HAP-1 (cell line): ENCODE measurements around the gene LRIG3.

Experiments used
- DNase-seq, 2 experiments: peaks; one replicate each; pipeline ENCODE4 v3.0.0-alpha.2; 2016 to 2020; ENCODE audit warnings: low spot score in 2 of 2
- H3K27me3 ChIP-seq: fragments of 250-450 bp; sonication (Bioruptor Pico); 2 replicates; pipeline ENCODE4 v1.5.1; 2020; ENCODE audit warnings: low read depth, mild to moderate bottlenecking, moderate library complexity
- H3K36me3 ChIP-seq: fragments of 250-450 bp; sonication (Bioruptor Pico); replicated peaks from 2 replicates; pipeline ENCODE4 v1.5.1; 2020; ENCODE audit warnings: mild to moderate bottlenecking
- H3K4me1 ChIP-seq: fragments of 250-450 bp; sonication (Bioruptor Pico); 2 replicates; pipeline ENCODE4 v1.5.1; 2020; ENCODE audit warnings: mild to moderate bottlenecking
- H3K4me3 ChIP-seq: fragments of 250-450 bp; sonication (Bioruptor Pico); 2 replicates; pipeline ENCODE4 v1.5.1; 2020; ENCODE audit warnings: mild to moderate bottlenecking, moderate library complexity
- H3K9me3 ChIP-seq: fragments of 250-450 bp; sonication (Bioruptor Pico); 2 replicates; pipeline ENCODE4 v1.5.1; 2020; ENCODE audit warnings: mild to moderate bottlenecking, moderate library complexity
- in situ Hi-C: fragments of 300-500 bp; cut with MboI; formaldehyde crosslinking; loops from 3 replicates; pipeline ENCODE4 v1.14.3; 2020; ENCODE audit warnings: low sequenced_read_pairs, inconsistent platforms, mixed read lengths

LRIG3 gene

GRCh38 chr12:58922849-58923248 is 2.5 kb upstream of the LRIG3 start:
- H3K4me3 ChIP-seq: no peak overlapping the region
- no peaks in the 10 kb centered on the region for H3K27me3 ChIP-seq
- no peaks in the 10 kb centered on the region for H3K9me3 ChIP-seq
- DNase-seq: no peak
- in situ Hi-C loops: no loop called here
- H3K36me3 ChIP-seq: no peaks in the 10 kb centered on the region
- peaks cover 9% of the 10 kb centered on the region for H3K4me1 ChIP-seq

DNA sequence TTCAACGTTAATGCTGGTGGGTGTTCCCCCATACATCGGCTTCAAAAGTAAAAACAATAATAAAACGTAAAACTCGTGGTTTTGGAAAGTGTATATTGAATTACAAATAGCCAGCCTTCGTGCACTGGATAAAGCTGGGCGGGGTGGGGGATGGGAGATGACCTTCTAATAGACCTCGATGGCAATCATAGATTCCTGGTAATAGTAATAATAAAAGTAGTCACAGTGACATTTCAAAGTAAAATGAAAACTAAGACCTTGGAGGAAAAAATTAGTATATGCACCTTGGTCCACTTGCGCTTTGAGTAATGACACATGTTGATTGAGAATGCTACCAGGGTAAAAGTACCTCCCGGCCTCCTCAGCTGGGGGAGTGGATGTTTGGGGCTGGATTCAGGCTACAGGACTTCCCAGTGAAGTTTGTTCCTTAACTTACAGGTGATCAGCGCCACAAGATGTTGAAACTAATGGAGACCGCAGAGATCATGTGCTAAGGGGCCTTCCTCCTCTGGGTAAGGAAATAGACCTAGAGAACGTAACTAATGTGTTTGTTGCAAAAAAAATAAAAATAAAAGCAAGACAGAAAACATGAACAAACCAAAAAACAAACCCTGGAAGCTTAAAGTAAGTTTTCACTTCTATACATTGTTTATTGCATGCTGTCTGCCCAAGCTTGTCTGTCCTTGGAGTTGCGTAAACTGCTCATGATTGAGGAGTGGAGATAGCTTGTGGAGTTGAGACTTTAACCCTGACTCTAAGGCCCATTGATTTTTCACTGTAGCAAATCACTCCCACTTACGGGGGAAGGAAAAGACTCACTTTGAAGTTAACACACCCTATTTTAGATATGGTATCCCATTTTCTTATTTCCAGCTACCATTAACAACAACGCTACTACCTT is 907 bp upstream of the LRIG3 start:
- Histone ChIP-seq H3K4me3 (peak overlapping the region; percentile 61; the same call in 1 of the 2 replicates), H3K4me1 (peaks cover 24% of the 10 kb centered on the region), H3K9me3 (no peaks in the 10 kb centered on the region), H3K36me3 (no peaks in the 10 kb centered on the region), H3K27me3 (no peaks in the 10 kb centered on the region)
- in situ Hi-C loops: no loop called here
- DNase-seq: no peak

DNA sequence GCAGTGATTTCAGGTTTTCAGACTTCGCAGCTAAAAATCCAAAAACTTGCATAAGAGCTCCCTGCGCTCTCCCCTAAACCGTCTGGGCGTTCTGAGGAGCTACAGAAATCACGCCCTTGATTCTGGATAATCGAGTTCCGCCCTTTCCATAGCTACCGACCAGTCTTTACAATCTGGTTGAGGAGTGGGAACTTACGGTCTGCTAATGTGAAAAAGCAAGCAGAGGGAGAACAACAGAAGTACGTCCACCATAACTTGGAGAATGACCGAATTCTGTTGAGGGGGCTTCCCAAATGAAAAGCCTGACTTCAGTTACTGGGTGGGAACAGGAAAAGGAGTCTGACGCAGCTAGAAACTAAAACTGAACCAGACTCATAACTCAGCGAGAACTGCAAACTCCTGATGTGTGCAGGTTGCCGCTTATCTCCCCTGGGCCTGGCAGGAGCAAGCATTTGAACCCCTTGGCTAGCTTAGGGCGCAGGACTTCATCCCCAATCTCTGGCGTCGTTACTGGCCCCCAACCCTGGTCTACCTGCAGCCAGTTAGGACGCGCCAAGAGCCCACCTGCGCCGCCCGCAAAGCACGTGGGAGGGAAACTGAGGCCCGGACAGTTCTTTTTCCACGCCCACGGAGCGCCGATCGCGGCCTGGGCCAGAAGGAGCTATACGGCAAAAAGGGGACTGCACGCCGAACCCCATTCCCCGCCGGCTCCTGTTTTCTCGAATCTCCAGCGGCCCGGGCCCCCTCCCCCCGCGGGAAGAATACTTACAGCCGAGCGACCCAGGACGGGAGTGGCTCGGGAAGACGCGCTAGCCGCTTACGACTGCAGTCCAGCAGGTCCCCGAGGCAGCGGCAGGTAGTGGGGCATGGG is 838 bp downstream of the LRIG3 start:
- peak; percentile 42 for DNase-seq
- Histone ChIP-seq H3K27me3 (no peaks in the 10 kb centered on the region), H3K36me3 (no peaks in the 10 kb centered on the region), H3K4me1 (peaks cover 42% of the 10 kb centered on the region), H3K4me3 (peak overlapping the region; percentile 61), H3K9me3 (no peaks in the 10 kb centered on the region)
- in situ Hi-C loops: no loop called here

DNA sequence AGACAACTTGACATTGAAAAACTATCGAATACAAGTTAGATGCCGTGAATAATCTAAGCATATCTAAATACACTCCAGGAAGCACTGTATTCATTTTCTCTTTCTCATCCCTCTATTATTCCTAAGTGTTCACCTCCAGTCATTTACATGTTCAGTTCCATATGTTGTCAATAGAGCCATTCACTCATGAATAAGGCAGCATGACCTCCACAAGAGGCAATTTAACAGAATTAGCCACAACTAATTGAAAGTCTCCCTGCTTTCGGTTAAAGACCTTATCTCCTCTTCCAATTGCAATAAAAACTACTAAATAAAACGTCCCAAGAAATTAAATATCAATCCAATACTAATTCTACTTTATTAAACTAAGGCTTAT is 1.8 kb downstream of the LRIG3 start:
- Histone ChIP-seq H3K4me1 (peaks cover 45% of the 10 kb centered on the region), H3K36me3 (0 out of 2 replicates have a peak, but pooled peaks cover 2% of the 10 kb centered on the region), H3K4me3 (peak overlapping the region; percentile 61), H3K27me3 (no peaks in the 10 kb centered on the region), H3K9me3 (no peaks in the 10 kb centered on the region)
- DNase-seq: peak in 1 of 2 experiments; percentile 73
- in situ Hi-C loops: no loop called here

DNA sequence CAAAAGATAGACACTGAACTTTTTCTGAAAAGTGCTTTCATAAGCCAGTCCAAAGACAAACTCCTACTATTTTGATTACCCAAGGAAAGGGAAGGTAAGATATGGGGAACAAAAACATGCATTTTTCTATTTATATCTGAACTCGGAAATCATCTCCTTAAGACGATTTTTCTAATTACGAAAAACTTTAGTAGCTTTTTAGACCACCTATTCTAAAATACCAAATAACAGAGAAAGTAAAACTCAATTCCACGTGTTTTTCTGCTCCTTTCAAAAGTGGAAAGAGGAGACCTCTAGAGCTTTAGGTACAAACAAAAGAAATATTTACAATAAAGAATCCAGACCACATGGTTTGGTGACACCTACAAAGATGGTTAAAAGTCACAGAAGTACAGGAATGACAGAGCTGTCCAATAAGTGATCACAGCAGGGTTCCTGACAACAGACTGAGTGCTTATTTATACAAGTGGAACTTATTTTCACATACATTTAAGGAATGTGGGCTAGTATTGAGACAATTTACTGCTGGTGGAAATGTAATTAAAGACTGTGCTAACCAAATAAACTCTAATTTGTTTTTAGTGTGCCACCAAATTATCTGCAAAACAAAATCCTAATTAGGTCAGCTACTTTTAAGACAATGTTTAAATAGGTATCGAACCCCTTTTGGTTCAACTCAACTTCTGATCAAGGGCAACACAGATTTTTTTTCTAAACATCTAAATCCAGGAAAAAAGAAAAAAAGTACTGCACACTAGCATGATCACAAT is 2.4 kb downstream of the LRIG3 start:
- no peaks in the 10 kb centered on the region for H3K9me3 ChIP-seq
- peak; percentile 12 to 34 for DNase-seq
- no peaks in the 10 kb centered on the region for H3K27me3 ChIP-seq
- peaks cover 51% of the 10 kb centered on the region for H3K4me1 ChIP-seq
- 0 out of 2 replicates have a peak, but pooled peaks cover 6% of the 10 kb centered on the region for H3K36me3 ChIP-seq
- peak overlapping the region; percentile 61 for H3K4me3 ChIP-seq
- in situ Hi-C loops: no loop called here

DNA sequence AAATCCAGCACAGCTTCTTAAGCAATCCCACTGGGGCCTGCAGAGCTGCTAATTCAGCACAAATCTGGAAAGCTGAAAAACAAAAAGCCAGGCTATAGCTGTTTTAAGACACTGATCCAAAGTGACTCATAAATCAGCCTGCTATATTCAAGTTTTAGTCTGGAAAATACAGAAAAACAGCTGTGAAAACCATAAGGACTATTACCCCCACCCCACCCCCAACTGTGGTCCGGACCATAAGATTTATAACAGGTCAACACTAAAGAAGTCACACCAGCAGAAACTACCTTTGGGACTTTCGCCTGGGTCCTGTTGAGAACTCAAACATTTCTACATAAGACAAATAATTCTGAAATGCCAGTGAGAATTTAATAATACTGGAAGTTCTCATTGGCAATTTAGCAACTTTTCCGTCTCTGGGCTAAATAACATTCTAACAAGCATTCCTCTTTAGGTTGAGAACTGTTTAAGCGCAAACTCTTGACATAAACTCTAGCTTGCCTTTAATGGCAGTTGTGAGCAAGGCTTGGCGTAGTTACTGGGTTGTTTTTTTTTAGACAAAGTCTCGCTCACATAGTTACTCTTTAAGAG is 3.3 kb downstream of the LRIG3 start:
- H3K4me3 ChIP-seq: no peak overlapping the region
- DNase-seq: peak; percentile 26 to 43
- in situ Hi-C loops: no loop called here

DNA sequence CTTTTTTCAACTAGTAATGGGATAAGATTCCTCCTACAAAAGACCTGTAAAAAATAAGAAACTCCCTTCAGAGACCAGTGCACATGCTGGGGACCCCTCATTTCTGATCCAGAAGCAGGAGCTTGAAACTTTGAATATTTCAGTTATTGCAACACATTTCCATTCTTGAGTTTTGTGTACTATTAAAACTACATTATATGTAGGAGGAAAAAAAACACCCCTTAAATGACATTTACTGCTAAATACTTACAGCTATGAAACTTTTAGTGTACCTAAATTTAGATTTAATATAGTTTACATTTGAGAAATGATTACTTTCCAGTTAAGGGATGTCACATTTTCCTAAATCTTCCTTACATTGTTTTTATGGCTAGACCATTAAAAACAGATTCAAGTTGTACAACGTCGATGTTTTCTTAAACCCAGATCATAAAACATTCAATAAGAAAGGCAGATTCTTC is 4.1 kb downstream of the LRIG3 start:
- H3K4me1 ChIP-seq: peaks cover 56% of the 10 kb centered on the region
- no peak overlapping the region for H3K4me3 ChIP-seq
- no peak for DNase-seq

More for the DNA sequence above, 3.3 kb downstream of the LRIG3 start:
- Histone ChIP-seq H3K4me1 (peaks cover 56% of the 10 kb centered on the region), H3K36me3 (0 out of 2 replicates have a peak, but pooled peaks cover 6% of the 10 kb centered on the region), H3K9me3 (no peaks in the 10 kb centered on the region), H3K27me3 (no peaks in the 10 kb centered on the region)

GRCh38 chr12:58915634-58916033 is 4.7 kb downstream of the LRIG3 start:
- no peak overlapping the region for H3K4me3 ChIP-seq
- no peaks in the 10 kb centered on the region for H3K27me3 ChIP-seq
- H3K4me1 ChIP-seq: peaks cover 54% of the 10 kb centered on the region
- peak in 1 of 2 experiments; percentile 20 for DNase-seq
- in situ Hi-C loops: no loop called here
- H3K9me3 ChIP-seq: no peaks in the 10 kb centered on the region
- H3K36me3 ChIP-seq: 0 out of 2 replicates have a peak, but pooled peaks cover 11% of the 10 kb centered on the region

More for the DNA sequence above, 4.1 kb downstream of the LRIG3 start:
- in situ Hi-C loops: no loop called here
- 0 out of 2 replicates have a peak, but pooled peaks cover 6% of the 10 kb centered on the region for H3K36me3 ChIP-seq
- H3K9me3 ChIP-seq: no peaks in the 10 kb centered on the region
- no peaks in the 10 kb centered on the region for H3K27me3 ChIP-seq

GRCh38 chr12:58915037-58915436 is 5.3 kb downstream of the LRIG3 start:
- H3K4me3 ChIP-seq: no peak overlapping the region
- H3K9me3 ChIP-seq: no peaks in the 10 kb centered on the region
- H3K27me3 ChIP-seq: no peaks in the 10 kb centered on the region
- no peak for DNase-seq
- in situ Hi-C loops: no loop called here
- H3K4me1 ChIP-seq: peaks cover 52% of the 10 kb centered on the region
- H3K36me3 ChIP-seq: 0 out of 2 replicates have a peak, but pooled peaks cover 12% of the 10 kb centered on the region

GRCh38 chr12:58914457-58914856 is 5.8 kb downstream of the LRIG3 start:
- in situ Hi-C loops: no loop called here
- H3K4me3 ChIP-seq: no peak overlapping the region
- no peaks in the 10 kb centered on the region for H3K27me3 ChIP-seq
- H3K4me1 ChIP-seq: peaks cover 57% of the 10 kb centered on the region
- DNase-seq: no peak
- 0 out of 2 replicates have a peak, but pooled peaks cover 12% of the 10 kb centered on the region for H3K36me3 ChIP-seq
- H3K9me3 ChIP-seq: no peaks in the 10 kb centered on the region

DNA sequence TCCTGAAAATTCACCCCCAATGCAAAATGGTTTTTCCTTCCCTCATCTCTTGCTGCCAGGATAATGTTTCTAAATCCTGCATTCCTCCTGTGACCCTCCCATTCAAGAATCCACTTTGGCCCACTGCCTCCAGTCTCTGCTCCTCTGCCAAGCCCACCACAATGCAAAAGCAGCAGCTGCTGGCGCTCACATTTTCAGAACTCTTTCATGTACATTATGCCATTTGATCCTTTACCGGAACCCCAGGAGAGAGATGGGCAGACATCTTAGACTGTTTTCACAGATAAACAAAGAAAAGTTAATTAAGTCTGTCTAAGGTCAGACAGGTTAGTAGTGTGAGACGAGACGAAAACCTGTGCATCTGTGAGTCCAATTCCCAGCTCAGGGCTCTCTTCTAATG is 12.9 kb downstream of the LRIG3 start:
- H3K4me1 ChIP-seq: peaks cover 11% of the 10 kb centered on the region
- in situ Hi-C loops: no loop called here
- 0 out of 2 replicates have a peak, but pooled peaks cover 6% of the 10 kb centered on the region for H3K36me3 ChIP-seq
- DNase-seq: no peak
- H3K27me3 ChIP-seq: no peaks in the 10 kb centered on the region
- H3K4me3 ChIP-seq: no peak overlapping the region
- H3K9me3 ChIP-seq: no peaks in the 10 kb centered on the region

- Histone ChIP-seq H3K27me3 (no peaks in the 10 kb centered on the region), H3K4me1 (peaks cover 10% of the 10 kb centered on the region), H3K4me3 (no peak overlapping the region), H3K9me3 (no peaks in the 10 kb centered on the region), H3K36me3 (0 out of 2 replicates have a peak, but pooled peaks cover 6% of the 10 kb centered on the region)
- no peak for DNase-seq
- in situ Hi-C loops: no loop called here
These were observed 13.4 kb downstream of the LRIG3 start for GRCh38 chr12:58906917-58907316.

GRCh38 chr12:58905422-58905821 is 14.9 kb downstream of the LRIG3 start:
- in situ Hi-C loops: no loop called here

More at GRCh38 chr12:58905422-58905821, 14.9 kb downstream of the LRIG3 start:
- Histone ChIP-seq H3K27me3 (no peaks in the 10 kb centered on the region), H3K9me3 (no peaks in the 10 kb centered on the region), H3K36me3 (no peaks in the 10 kb centered on the region), H3K4me3 (no peak overlapping the region), H3K4me1 (peaks cover 10% of the 10 kb centered on the region)
- no peak for DNase-seq
